Stomach (tissue), 9 donors: ENCODE data around the gene TMCO6. TPM values are rescaled to one million over a fixed set of nuclear protein-coding genes. Genes with fewer than 3 reads are reported as not detected.
"Not testable (repeated sequence)": the region's sequence is repeated elsewhere in the genome, so short reads cannot be mapped to it uniquely, and the experiment has no call there.

Experiments used
- DNase-seq, 2 donors: peaks; one replicate each; pipeline versions ENCODE4 v3.0.0 to v3.0.0-alpha.2; 2013 to 2019
- H3K27ac ChIP-seq, 5 donors: fragments of 200-600 bp in 4 of 5; sonication (generic) in 4 of 5; one replicate each; pipeline ENCODE4 v1.5.1; 2013 to 2019; ENCODE audit warnings: mild to moderate bottlenecking in 1 of 5, moderate library complexity in 1 of 5
- H3K27me3 ChIP-seq, 3 donors: fragments of 200-600 bp; sonication (generic); one replicate each; pipeline ENCODE4 v1.5.1; 2017 to 2019; ENCODE audit warnings: mixed run types in 1 of 3
- H3K36me3 ChIP-seq, 4 donors: fragments of 200-600 bp; sonication (generic); 1 replicate in 3 of 4; 2 replicates in 1 of 4; pipeline ENCODE4 v1.5.1; 2016 to 2019
- H3K4me1 ChIP-seq, 4 donors: fragments of 200-600 bp; sonication (generic); one replicate each; pipeline ENCODE4 v1.5.1; 2016 to 2019
- H3K4me3 ChIP-seq, 4 donors: fragments of 200-600 bp; sonication (generic) in 3 of 4; one replicate each; pipeline ENCODE4 v1.5.1; 2016 to 2019; ENCODE audit warnings: mild to moderate bottlenecking in 1 of 4
- H3K9me3 ChIP-seq, 4 donors: fragments of 200-600 bp; sonication (generic); one replicate each; pipeline ENCODE4 v1.5.1; 2016 to 2019
- CTCF ChIP-seq, 7 experiments: fragments of 450-650 bp in 4 of 7; fragments of 200-600 bp in 3 of 7; sonication (generic) in 3 of 7; IDR thresholded peaks; one replicate each; pipeline ENCODE4 v1.5.1; 2016 to 2019; ENCODE audit warnings: antibody characterized with exemption in 7 of 7, control low read depth in 2 of 7, mild to moderate bottlenecking in 1 of 7
- EP300 ChIP-seq: sonication (generic); formaldehyde crosslinking; IDR thresholded peaks from one replicate; pipeline ENCODE4 v1.6.1; 2017; ENCODE audit warnings: antibody characterized with exemption
- POLR2A ChIP-seq, 4 donors: fragments of 450-650 bp; IDR thresholded peaks; one replicate each; pipeline ENCODE4 v1.6.1; 2016; ENCODE audit warnings: antibody characterized with exemption in 4 of 4, control low read depth in 2 of 4, mild to moderate bottlenecking in 1 of 4, moderate library complexity in 1 of 4
- POLR2AphosphoS5 ChIP-seq, 3 donors: sonication (generic); formaldehyde crosslinking; IDR thresholded peaks; one replicate each; pipeline ENCODE4 v1.6.1; 2016; ENCODE audit warnings: antibody characterized with exemption in 3 of 3
- WGBS, 5 donors: extraction: QIAGEN DNeasy Blood & Tissue Kit in 3 of 5; methylation state at CpG; one replicate each; pipeline versions ENCODE4 v1.1.5 to v1.1.7; 2013 to 2018; 5-methylcytosine and 5-hydroxymethylcytosine counted together
- intact Hi-C: fragments of 100-400 bp; cut with DNase I; formaldehyde crosslinking; loops from one replicate; pipeline ENCODE4 v1.15.1; 2023; ENCODE audit warnings: low total_unique reads
- polyA plus RNA-seq, 3 donors: library from polyadenylated mRNA; stranded (reverse); fragments of 200-250 nt; gene quantifications; one replicate each; pipeline ENCODE4 v1.2.3, GENCODE V29; 2013
- total RNA-seq, 5 donors: library from RNA; depleted of rRNA; stranded (reverse); fragments of >200 nt; gene quantifications; one replicate each; pipeline versions ENCODE4 v1.1.0 to v1.2.3, GENCODE V29; 2014 to 2016
- donor health status: healthy with polysubstance abuse.
- donor health status: Bipolar disorder and iron deficiency.
- donor health status: healthy.

Gene TMCO6
- total and polyA plus RNA-seq, 8 donors = 4.0 to 40.8 (median 7.4) TPM

GRCh38 chr5:140664030-140664358 is 24.7 kb downstream of the TMCO6 start:
- Histone ChIP-seq H3K36me3 (peaks cover 46 to 66% (median 63%) of the 10 kb centered on the region in 4 donors), H3K4me3 (peak overlapping the region; percentile 79 to 96 (median 86)), H3K4me1 (peaks cover 14 to 33% (median 28%) of the 10 kb centered on the region in 4 donors), H3K27me3 (no peaks in the 10 kb centered on the region), H3K27ac (peak overlapping the region; percentile 86 to 97 (median 94)), H3K9me3 (no peaks in the 10 kb centered on the region)
- 4 to 25% (median 9%) methylated on average over 18 of the region's 18 CpGs for WGBS, 5 donors
- no peak for DNase-seq
- intact Hi-C loops = no loop called here
- no peak for TF ChIP-seq EP300
- no peak for TF ChIP-seq CTCF (IDR thresholded peaks at IDR 0.05)
- no peak for TF ChIP-seq POLR2A (IDR thresholded peaks at IDR 0.05)
- TF ChIP-seq POLR2AphosphoS5 (IDR thresholded peaks at IDR 0.05) = no peak

DNA sequence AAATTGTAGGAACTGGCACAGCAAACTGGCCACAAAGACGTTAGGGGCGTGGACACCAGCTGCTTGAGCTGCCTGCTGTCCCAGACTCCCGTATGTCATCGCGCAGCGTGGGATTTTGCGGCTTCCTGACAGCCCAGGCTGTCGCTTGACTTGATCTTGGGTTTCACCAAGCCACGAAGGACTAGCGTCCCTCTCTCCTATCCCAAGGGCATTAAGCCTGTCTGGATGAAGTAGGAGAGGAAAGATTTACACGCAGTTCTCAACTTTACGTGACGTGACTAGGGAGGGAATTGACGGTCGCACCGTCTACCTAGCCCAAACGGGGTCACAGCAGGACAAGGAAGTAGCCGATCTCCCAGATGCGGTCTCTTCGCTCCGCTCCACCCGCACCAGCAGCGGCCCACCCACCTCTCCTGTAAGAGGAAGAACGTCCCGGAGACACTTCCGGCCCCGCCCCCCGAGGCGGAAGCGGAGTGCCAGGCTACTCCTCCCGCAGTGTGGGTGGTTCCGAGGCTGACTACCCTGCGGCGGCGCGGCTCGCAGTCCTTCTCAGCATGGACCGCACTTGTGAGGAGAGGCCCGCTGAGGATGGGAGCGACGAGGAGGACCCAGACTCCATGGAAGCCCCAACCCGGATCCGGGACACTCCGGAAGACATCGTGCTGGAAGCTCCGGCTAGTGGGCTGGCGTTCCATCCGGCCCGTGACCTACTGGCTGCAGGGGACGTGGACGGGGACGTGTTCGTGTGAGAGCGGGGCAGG is 25.3 kb downstream of the TMCO6 start, which contains the start of gene WDR55:
Gene WDR55, plus strand, starts transcription at position 546 of the 761 bp plus-strand sequence. Its CDS starts 9 bp downstream, at position 555.
- H3K36me3 ChIP-seq = peaks cover 46 to 66% (median 63%) of the 10 kb centered on the region in 4 donors
- peak within 1 kb of the TSS; percentile 79 to 96 (median 86) for H3K4me3 ChIP-seq
- peak; percentile 98 for DNase-seq
- H3K4me1 ChIP-seq = peaks cover 14 to 33% (median 28%) of the 10 kb centered on the region in 4 donors
- H3K9me3 ChIP-seq = no peaks in the 10 kb centered on the region
- peak within 1 kb of the TSS; percentile 86 to 97 (median 94) for H3K27ac ChIP-seq
- H3K27me3 ChIP-seq = no peaks in the 10 kb centered on the region
- TF ChIP-seq EP300 = peak; percentile 19
- TF ChIP-seq POLR2AphosphoS5 (IDR thresholded peaks at IDR 0.05) = peak; percentile 81 to 97 (median 94)
- TF ChIP-seq POLR2A (IDR thresholded peaks at IDR 0.05) = peak in 2 of 4 donors; percentile 50 to 65
- TF ChIP-seq CTCF (IDR thresholded peaks at IDR 0.05) = no peak
- 0 to 2% (median 0%) methylated on average over 43 to 54 of the region's 54 CpGs for WGBS, 5 donors
- intact Hi-C loops = no loop called here

- WGBS, 5 donors = 89 to 100% (median 92%) methylated on average over 2 to 4 of the region's 4 CpGs
- H3K4me3 ChIP-seq, H3K9me3 ChIP-seq, H3K27ac ChIP-seq, DNase-seq, intact Hi-C loops, H3K27me3 ChIP-seq: not testable (repeated sequence)
- Histone ChIP-seq H3K4me1 (peaks cover 7 to 38% (median 17%) of the 10 kb centered on the region in 4 donors), H3K36me3 (peaks cover 30 to 93% (median 88%) of the 10 kb centered on the region in 4 donors)
Observed at GRCh38 chr5:140671035-140671434, 31.8 kb downstream of the TMCO6 start.

DNA sequence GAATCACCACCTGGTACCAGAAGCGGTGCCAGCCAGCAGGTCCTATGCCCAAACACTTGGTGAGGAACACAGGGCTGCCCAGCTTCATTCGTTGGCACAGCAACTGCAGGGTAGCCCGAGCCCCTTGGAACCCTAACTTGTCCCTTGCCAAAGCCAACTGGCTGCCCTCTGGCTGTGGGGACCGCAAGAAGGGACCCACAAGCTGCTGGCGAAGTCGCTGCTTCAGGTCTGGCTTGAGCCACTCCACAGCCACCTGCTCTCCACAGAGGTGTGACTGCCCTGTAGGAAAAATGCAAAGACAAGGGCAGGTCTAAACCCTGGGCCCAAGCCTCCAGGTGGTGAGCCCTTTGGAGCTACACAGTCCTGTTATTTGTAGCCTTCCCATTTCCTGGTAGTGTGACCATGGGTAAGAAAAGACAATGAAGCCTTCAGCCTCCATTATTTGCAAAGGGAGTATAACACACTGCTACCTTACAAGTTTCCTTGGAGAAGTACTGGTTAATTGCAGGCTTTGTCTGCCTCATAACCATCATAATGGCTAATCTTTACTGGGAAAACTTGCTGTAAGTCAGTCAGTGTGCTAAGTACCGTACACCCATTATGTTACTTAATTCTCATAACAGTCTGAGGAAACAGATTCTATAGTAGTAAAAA is 32.3 kb downstream of the TMCO6 start:
- Histone ChIP-seq H3K9me3 (no peaks in the 10 kb centered on the region), H3K27ac (peak overlapping the region in 1 of 5 donors; percentile 11), H3K36me3 (peaks cover 34 to 99% (median 94%) of the 10 kb centered on the region in 4 donors), H3K4me1 (peaks cover 1 to 33% (median 11%) of the 10 kb centered on the region in 4 donors), H3K4me3 (no peak overlapping the region), H3K27me3 (no peaks in the 10 kb centered on the region)
- intact Hi-C loops = no loop called here
- TF ChIP-seq CTCF (IDR thresholded peaks at IDR 0.05) (no peak), EP300 (no peak), POLR2AphosphoS5 (IDR thresholded peaks at IDR 0.05) (no peak), POLR2A (IDR thresholded peaks at IDR 0.05) (no peak)
- peak in 1 of 2 donors; percentile 25 for DNase-seq
- 88 to 93% (median 92%) methylated on average over 1 to 6 of the region's 7 CpGs for WGBS, 5 donors
